K562 (cell line): Measurements from ENCODE around the gene PITPNM1. TPM values are rescaled to one million over a fixed set of nuclear protein-coding genes. Genes with fewer than 3 reads are reported as not detected.

Source experiments
- ATAC-seq: fragments of 200-7000 bp; cut with Tn5 transposase; 3 replicates; pipeline ENCODE4 v1.9.1; 2020; ENCODE audit warnings: moderate library complexity
- BruUV-seq: library from RNA; stranded (reverse); fragments of 400-500 nt; replicated peaks from 2 replicates; lab custom pipeline; 2021; lab: Mats Ljungman, UMichigan
- CTCF ChIA-PET: fragments of 300-600 bp; formaldehyde crosslinking; extraction: SDS; loops from one replicate; lab custom pipeline; 2021; ENCODE audit warnings: low intra/inter-chr PET ratio; lab: Yijun Ruan, JAX
- POLR2A ChIA-PET: fragments of 300-600, 350-650 bp; sonication (Branson Sonifier 250); formaldehyde crosslinking; extraction: SDS; loops from one replicate; lab custom pipeline; 2021; ENCODE audit warnings: antibody characterized with exemption, inconsistent platforms; lab: Yijun Ruan, JAX
- DNase-seq, 4 experiments: peaks; one replicate each; pipeline versions ENCODE4 v3.0.0 to v3.0.0-alpha.2; 2011 to 2018; ENCODE audit warnings: low spot score in 3 of 4, mixed read lengths in 3 of 4; ENCODE audit errors: extremely low read depth in 1 of 4
- FAIRE-seq: peaks from 2 replicates; lab custom pipeline; 2011; peaks lifted over from hg19 to GRCh38; lab: Jason Lieb, UNC
- H2AFZ ChIP-seq: 2 replicates; pipeline ENCODE4 v1.6.0; 2011; ENCODE audit warnings: low read depth, low read length, control low read depth, inconsistent platforms
- H3K27ac ChIP-seq: fragments of 200-600 bp; 3 replicates; pipeline ENCODE4 v1.8.0; 2011; ENCODE audit warnings: low read depth, mild to moderate bottlenecking, control low read depth, inconsistent platforms, low read length, moderate library complexity, mixed read lengths; ENCODE audit errors: extremely low read depth
- H3K27me3 ChIP-seq, 2 experiments: fragments of 300-600 bp in 1 of 2; 2 replicates in 1 of 2; 3 replicates in 1 of 2; pipeline versions ENCODE4 v1.6.0 to v1.8.0; 2011; ENCODE audit warnings: inconsistent platforms in 2 of 2, low read length in 2 of 2, mild to moderate bottlenecking in 1 of 2, mixed read lengths in 1 of 2, moderate library complexity in 1 of 2; ENCODE audit not compliant: control insufficient read depth in 2 of 2, insufficient read depth in 2 of 2
- H3K36me3 ChIP-seq: fragments of 300-600 bp; 3 replicates; pipeline ENCODE4 v1.8.0; 2011; ENCODE audit warnings: mild to moderate bottlenecking, low read length, inconsistent platforms; ENCODE audit not compliant: control insufficient read depth, insufficient read depth
- H3K4me1 ChIP-seq, 2 experiments: fragments of 200-600 bp in 1 of 2; replicated peaks in 1 of 2; 2 replicates in 1 of 2; 3 replicates in 1 of 2; pipeline versions ENCODE4 v1.5.1 to v1.8.0; 2011; ENCODE audit warnings: inconsistent platforms in 2 of 2, low read length in 2 of 2, mild to moderate bottlenecking in 1 of 2, mixed read lengths in 1 of 2, moderate library complexity in 1 of 2; ENCODE audit not compliant: control insufficient read depth in 2 of 2, insufficient read depth in 2 of 2
- H3K4me2 ChIP-seq: 2 replicates; pipeline ENCODE4 v1.6.1; 2011; ENCODE audit warnings: low read length, control low read depth, inconsistent platforms, mixed read lengths; ENCODE audit not compliant: insufficient read depth
- H3K4me3 ChIP-seq: fragments of 200-600 bp; sonication (generic), shearing (Covaris generic); 2 replicates; pipeline ENCODE4 v1.5.1; 2016; ENCODE audit warnings: control low read depth, inconsistent platforms
- H3K79me2 ChIP-seq: fragments of 200-600 bp; 3 replicates; pipeline ENCODE4 v1.8.0; 2011; ENCODE audit warnings: low read length, inconsistent platforms; ENCODE audit not compliant: control insufficient read depth, insufficient read depth
- H3K9ac ChIP-seq, 2 experiments: 2 replicates each; pipeline versions ENCODE4 v1.6.0 to v1.6.1; 2011; ENCODE audit warnings: low read depth in 2 of 2, low read length in 2 of 2, control low read depth in 1 of 2, inconsistent platforms in 1 of 2, mild to moderate bottlenecking in 1 of 2, mixed read lengths in 1 of 2; ENCODE audit not compliant: insufficient read depth in 1 of 2
- H3K9me1 ChIP-seq: one replicate; pipeline ENCODE4 v1.6.0; 2011; ENCODE audit warnings: inconsistent platforms, mild to moderate bottlenecking, low read length, moderate library complexity; ENCODE audit not compliant: control insufficient read depth, insufficient read depth
- H3K9me3 ChIP-seq: replicated peaks from 2 replicates; pipeline ENCODE4 v1.5.1; 2011; ENCODE audit warnings: low read depth, low read length, inconsistent platforms; ENCODE audit not compliant: control insufficient read depth, insufficient read depth
- H4K20me1 ChIP-seq: replicated peaks from 2 replicates; pipeline ENCODE4 v1.6.1; 2011; ENCODE audit warnings: low read length, inconsistent platforms, mixed read lengths; ENCODE audit not compliant: control insufficient read depth, insufficient read depth
- ARID4B ChIP-seq: sonication (generic); formaldehyde crosslinking; IDR thresholded peaks from 2 replicates; pipeline ENCODE4 v1.8.0; 2022; ENCODE audit warnings: mild to moderate bottlenecking, missing genetic modification reagents
- DMBX1 ChIP-seq: fragments of 250-450 bp; sonication (Bioruptor Pico); IDR thresholded peaks from 2 replicates; pipeline ENCODE4 v1.8.0; 2022; ENCODE audit warnings: inconsistent platforms, mild to moderate bottlenecking, moderate library complexity, borderline replicate concordance
- DNMT1 ChIP-seq: fragments of 450-650 bp; IDR thresholded peaks from 2 replicates; pipeline ENCODE4 v1.6.1; 2016; ENCODE audit warnings: antibody characterized with exemption, mild to moderate bottlenecking
- EP400 ChIP-seq: fragments of 450-650 bp; IDR thresholded peaks from 2 replicates; pipeline ENCODE4 v1.6.1; 2017; ENCODE audit warnings: antibody characterized with exemption, mild to moderate bottlenecking, moderate library complexity
- GATAD2B ChIP-seq: fragments of 450-650 bp; IDR thresholded peaks from 2 replicates; pipeline ENCODE4 v1.6.1; 2017; ENCODE audit warnings: mild to moderate bottlenecking, borderline replicate concordance
- HBP1 ChIP-seq: fragments of 450-650 bp; formaldehyde crosslinking; IDR thresholded peaks from 2 replicates; pipeline ENCODE4 v1.4.0; 2022; ENCODE audit warnings: missing genetic modification characterization
- MCM5 ChIP-seq: fragments of 450-650 bp; IDR thresholded peaks from 2 replicates; pipeline ENCODE4 v1.6.1; 2016; ENCODE audit warnings: low read depth
- MECOM ChIP-seq: fragments of 250-450 bp; sonication (Bioruptor Pico); IDR thresholded peaks from 2 replicates; pipeline ENCODE4 v1.8.0; 2022; ENCODE audit warnings: inconsistent platforms
- POLR2AphosphoS5 ChIP-seq: IDR thresholded peaks from 2 replicates; pipeline ENCODE4 v1.6.1; 2011; ENCODE audit warnings: mild to moderate bottlenecking, low read depth, low read length, moderate library complexity; ENCODE audit not compliant: control insufficient read depth, insufficient read depth
- SREBF1 ChIP-seq: fragments of 150-350 bp; IDR thresholded peaks from 2 replicates; pipeline ENCODE4 v1.6.1; 2014; ENCODE audit warnings: antibody characterized with exemption, low read depth, low read length, borderline replicate concordance
- THRA ChIP-seq: fragments of 450-650 bp; IDR thresholded peaks from 2 replicates; pipeline ENCODE4 v1.6.1; 2017; ENCODE audit warnings: mild to moderate bottlenecking, moderate library complexity
- ZNF347 ChIP-seq: fragments of 450-650 bp; formaldehyde crosslinking; IDR thresholded peaks from 2 replicates; pipeline ENCODE4 v1.4.0; 2020; ENCODE audit warnings: low read depth, mild to moderate bottlenecking, moderate library complexity
- ZNF561 ChIP-seq: fragments of 450-650 bp; formaldehyde crosslinking; conservative IDR thresholded peaks from 2 replicates; pipeline ENCODE4 v1.4.0; 2020; ENCODE audit warnings: mild to moderate bottlenecking, moderate library complexity
- WGBS: fragments of 100-300 bp; shearing (Covaris generic); methylation state at CpG from one replicate; pipeline ENCODE4 v1.1.6; 2016; ENCODE audit warnings: low coverage, mixed read lengths; ENCODE audit not compliant: insufficient coverage; ENCODE audit errors: missing lambda C conversion rate; 5-methylcytosine and 5-hydroxymethylcytosine counted together
- in situ Hi-C: fragments of 300-500 bp; cut with MboI; formaldehyde crosslinking; loops from 4 replicates; pipeline ENCODE4 v1.15.0; 2018; ENCODE audit warnings: inconsistent platforms, mixed read lengths
- intact Hi-C: fragments of 100-400 bp; cut with micrococcal nuclease; formaldehyde crosslinking; loops from 2 replicates; pipeline ENCODE4 v1.14.2; 2022
- polyA plus RNA-seq, 8 experiments: library from polyadenylated mRNA; depleted of rRNA in 4 of 8; stranded (reverse) in 5 of 8; unstranded in 3 of 8; fragments of >200 nt; fragmentation: Nextera tagmentation in 2 of 8; fragmentation: Illumina TruSeq in 1 of 8; extraction: Ambion mirVana in 2 of 8; extraction: Trizol in 1 of 8; gene quantifications; 2 replicates each; pipeline versions ENCODE4 v1.2.1 to v1.2.3, GENCODE V29; 2011 to 2014; ENCODE audit warnings: inconsistent platforms in 1 of 8, missing spikeins in 1 of 8
- total RNA-seq, 7 experiments: library from RNA; depleted of rRNA in 6 of 7; stranded (reverse); fragments of >200 nt in 6 of 7; fragmentation: Illumina TruSeq in 2 of 7; extraction: Trizol in 2 of 7; gene quantifications; 2 replicates each; pipeline versions ENCODE4 v1.2.1 to v1.2.3, GENCODE V29; 2011 to 2021; ENCODE audit warnings: low replicate concordance in 1 of 7

Gene PITPNM1
- total and polyA plus RNA-seq, 9 of the 15 experiments (the other 6 are each of a cell fraction or from before 2014, with no cell fraction given): 0.11 to 53.7 (median 16.0) TPM

GRCh38 chr11:67504005-67504949 is 886 bp downstream of the PITPNM1 start:
- H3K4me2 ChIP-seq: peak overlapping the region; percentile 90
- no peaks in the 10 kb centered on the region for H3K27me3 ChIP-seq
- no peaks in the 10 kb centered on the region for H4K20me1 ChIP-seq
- H3K9me1 ChIP-seq: peaks cover 6% of the 10 kb centered on the region
- WGBS: 8% methylated on average over 47 of the region's 101 CpGs
- H2AFZ ChIP-seq: peak overlapping the region; percentile 71
- DNase-seq (peak; percentile 67 to 83 (median 78)), ATAC-seq (peak; percentile 0; the same call in 1 of the 3 replicates), FAIRE-seq (no peak)
- CTCF ChIA-PET: no interaction called here
- no peaks in the 10 kb centered on the region for H3K9me3 ChIP-seq
- peak overlapping the region; percentile 72 for H3K27ac ChIP-seq
- H3K4me1 ChIP-seq: peaks cover 28 to 76% of the 10 kb centered on the region in 2 experiments
- peaks cover 33% of the 10 kb centered on the region for H3K79me2 ChIP-seq
- intact Hi-C loops (loop anchor here (1.0 kb wide), 1 partner anchor 22 kb away; no protein-coding TSS in a partner anchor), in situ Hi-C loops (no loop called here)
- H3K4me3 ChIP-seq: peak overlapping the region; percentile 73
- BruUV-seq: no TSS peak
- peaks cover 44% of the 10 kb centered on the region; the same call in 2 of the 3 replicates for H3K36me3 ChIP-seq
- peak overlapping the region; percentile 60 to 87 for H3K9ac ChIP-seq
- POLR2A ChIA-PET: interaction anchor here (0.6 kb wide), 1 partner anchor 212 kb away, joined by 3 read pairs; no protein-coding TSS in a partner anchor
- TF ChIP-seq GATAD2B: 0 out of 2 replicates have a peak, but pooled peaks have one; percentile 63
- no peak for TF ChIP-seq DNMT1
- TF ChIP-seq SREBF1: no peak
- peak; percentile 60; the same call in 1 of the 2 replicates for TF ChIP-seq ARID4B
- no peak for TF ChIP-seq EP400
- no peak for TF ChIP-seq MECOM (CRISPR knock-in tag)
- no peak for TF ChIP-seq POLR2AphosphoS5
- TF ChIP-seq ZNF347: no peak
- no peak for TF ChIP-seq THRA
- TF ChIP-seq MCM5: no peak
- no peak for TF ChIP-seq HBP1 (CRISPR knock-in tag)
- TF ChIP-seq DMBX1 (CRISPR knock-in tag): no peak
- no peak for TF ChIP-seq ZNF561 (CRISPR knock-in tag)
